Measurements from ENCODE around the gene SKAP1.

GRCh38 chr17:48433896-48434295 is 3.9 kb upstream of the SKAP1 start:
- TF ChIP-seq POLR2A (IDR thresholded peaks at IDR 0.05) (no peak), CTCF (IDR thresholded peaks at IDR 0.05) (no peak)

All from ovary (tissue), 3 donors.